K562 (cell line): ENCODE measurements around the gene ABCC1. TPM values are rescaled to one million over a fixed set of nuclear protein-coding genes. Genes with fewer than 3 reads are reported as not detected.
A peak's percentile ranks its signal among the peaks of the same experiment; 100 is the strongest.

ENCODE experiments used
- ADNP ChIP-seq: fragments of 200-800 bp; sonication (Bioruptor generic); IDR thresholded peaks from 2 replicates; pipeline ENCODE4 v1.6.1; 2016; ENCODE audit warnings: missing genetic modification characterization, missing compliant biosample characterization
- GABPA ChIP-seq: fragments of 200-800 bp; sonication (Bioruptor generic); conservative IDR thresholded peaks from 2 replicates; pipeline ENCODE4 v1.6.1; 2016; ENCODE audit warnings: low read depth, missing genetic modification characterization, missing compliant biosample characterization
- HDAC3 ChIP-seq: fragments of 450-650 bp; IDR thresholded peaks from 2 replicates; pipeline ENCODE4 v1.6.1; 2018; ENCODE audit warnings: borderline replicate concordance, mild to moderate bottlenecking, moderate library complexity; ENCODE audit not compliant: partially characterized antibody
- NELFE ChIP-seq: IDR thresholded peaks from 2 replicates; pipeline ENCODE4 v1.6.1; 2011; ENCODE audit warnings: mild to moderate bottlenecking; ENCODE audit not compliant: insufficient read depth, insufficient read length
- NR2F6 ChIP-seq: fragments of 450-650 bp; formaldehyde crosslinking; IDR thresholded peaks from 2 replicates; pipeline ENCODE4 v1.4.0; 2020; ENCODE audit warnings: mild to moderate bottlenecking
- PML ChIP-seq: IDR thresholded peaks from 2 replicates; pipeline ENCODE4 v1.6.1; 2012; ENCODE audit warnings: low read length, inconsistent platforms
- POLR2H ChIP-seq: IDR thresholded peaks from 2 replicates; pipeline ENCODE4 v1.6.1; 2016; ENCODE audit warnings: missing genetic modification characterization, low read depth, mild to moderate bottlenecking, control low read depth, missing compliant biosample characterization, moderate library complexity
- SREBF1 ChIP-seq: fragments of 150-350 bp; IDR thresholded peaks from 2 replicates; pipeline ENCODE4 v1.6.1; 2014; ENCODE audit warnings: antibody characterized with exemption, low read depth, low read length, borderline replicate concordance
- ZNF41 ChIP-seq: fragments of 250-450 bp; sonication (Bioruptor Pico); conservative IDR thresholded peaks from 2 replicates; pipeline ENCODE4 v1.4.0; 2020; ENCODE audit warnings: mild to moderate bottlenecking
- polyA plus RNA-seq, 8 experiments: library from polyadenylated mRNA; depleted of rRNA in 4 of 8; stranded (reverse) in 5 of 8; unstranded in 3 of 8; fragments of >200 nt; fragmentation: Nextera tagmentation in 2 of 8; fragmentation: Illumina TruSeq in 1 of 8; extraction: Ambion mirVana in 2 of 8; extraction: Trizol in 1 of 8; gene quantifications; 2 replicates each; pipeline versions ENCODE4 v1.2.1 to v1.2.3, GENCODE V29; 2011 to 2014; ENCODE audit warnings: inconsistent platforms in 1 of 8, missing spikeins in 1 of 8
- total RNA-seq, 7 experiments: library from RNA; depleted of rRNA in 6 of 7; stranded (reverse); fragments of >200 nt in 6 of 7; fragmentation: Illumina TruSeq in 2 of 7; extraction: Trizol in 2 of 7; gene quantifications; 2 replicates each; pipeline versions ENCODE4 v1.2.1 to v1.2.3, GENCODE V29; 2011 to 2021; ENCODE audit warnings: low replicate concordance in 1 of 7
- TF ChIP-seq, protein P1 (sequence below), 2 experiments: fragments of 450-650 bp; IDR thresholded peaks; 2 replicates each; pipeline ENCODE4 v1.6.1; 2018; ENCODE audit warnings: mild to moderate bottlenecking in 2 of 2, low read depth in 1 of 2; ENCODE audit not compliant: partially characterized antibody in 2 of 2
- TF ChIP-seq, protein P2 (sequence below): fragments of 450-650 bp; IDR thresholded peaks from 2 replicates; pipeline ENCODE4 v1.6.1; 2016; ENCODE audit warnings: missing biosample characterization, missing genetic modification characterization
- TF ChIP-seq, protein P3 (sequence below): fragments of 450-650 bp; formaldehyde crosslinking; IDR thresholded peaks from 2 replicates; pipeline ENCODE4 v1.4.0; 2022; ENCODE audit warnings: mild to moderate bottlenecking, moderate library complexity
- TF ChIP-seq, protein P4 (sequence below): fragments of 450-650 bp; IDR thresholded peaks from 2 replicates; pipeline ENCODE4 v1.6.1; 2017; ENCODE audit warnings: mild to moderate bottlenecking, moderate library complexity
- TF ChIP-seq, protein P5 (sequence below), 3 experiments: fragments of 200-800 bp in 1 of 3; sonication (Bioruptor generic) in 1 of 3; sonication (generic) in 1 of 3; formaldehyde crosslinking in 1 of 3; IDR thresholded peaks; 2 replicates each; pipeline versions ENCODE4 v1.6.1 to v1.8.0; 2016 to 2022; ENCODE audit warnings: mild to moderate bottlenecking in 2 of 3, missing compliant biosample characterization in 2 of 3, missing genetic modification characterization in 2 of 3, missing genetic modification reagents in 1 of 3
- TF ChIP-seq, protein P6 (sequence below): fragments of 450-650 bp; IDR thresholded peaks from 2 replicates; pipeline ENCODE4 v1.6.1; 2016
- TF ChIP-seq, protein P7 (sequence below): fragments of 450-650 bp; formaldehyde crosslinking; IDR thresholded peaks from 2 replicates; pipeline ENCODE4 v1.4.0; 2020; ENCODE audit warnings: mild to moderate bottlenecking, moderate library complexity

The ABCC1 gene
- total and polyA plus RNA-seq, 9 of the 15 experiments (the other 6 are each of a cell fraction or from before 2014, with no cell fraction given) = 3.9 to 41.6 (median 10.0) TPM

DNA sequence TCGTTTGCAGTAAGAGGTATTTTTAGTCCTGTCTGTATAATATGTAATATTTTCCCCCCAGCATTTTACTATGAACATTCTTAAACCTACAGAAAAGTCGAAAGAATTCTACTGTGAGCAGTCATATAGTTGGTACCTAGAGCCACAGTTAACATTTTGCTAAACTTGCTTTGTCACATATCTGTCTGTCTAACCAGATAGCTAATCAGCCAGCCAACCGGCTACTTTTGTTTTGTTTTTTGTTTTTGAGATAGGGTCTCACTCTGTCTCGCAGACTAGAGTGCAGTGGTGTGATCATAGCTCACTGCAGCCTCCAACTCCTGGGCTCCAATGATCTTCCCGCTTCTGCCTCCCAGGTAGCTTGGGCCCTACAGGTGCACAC, 73.3 kb downstream of the ABCC1 start (continued):
- TF ChIP-seq, protein P1, sequence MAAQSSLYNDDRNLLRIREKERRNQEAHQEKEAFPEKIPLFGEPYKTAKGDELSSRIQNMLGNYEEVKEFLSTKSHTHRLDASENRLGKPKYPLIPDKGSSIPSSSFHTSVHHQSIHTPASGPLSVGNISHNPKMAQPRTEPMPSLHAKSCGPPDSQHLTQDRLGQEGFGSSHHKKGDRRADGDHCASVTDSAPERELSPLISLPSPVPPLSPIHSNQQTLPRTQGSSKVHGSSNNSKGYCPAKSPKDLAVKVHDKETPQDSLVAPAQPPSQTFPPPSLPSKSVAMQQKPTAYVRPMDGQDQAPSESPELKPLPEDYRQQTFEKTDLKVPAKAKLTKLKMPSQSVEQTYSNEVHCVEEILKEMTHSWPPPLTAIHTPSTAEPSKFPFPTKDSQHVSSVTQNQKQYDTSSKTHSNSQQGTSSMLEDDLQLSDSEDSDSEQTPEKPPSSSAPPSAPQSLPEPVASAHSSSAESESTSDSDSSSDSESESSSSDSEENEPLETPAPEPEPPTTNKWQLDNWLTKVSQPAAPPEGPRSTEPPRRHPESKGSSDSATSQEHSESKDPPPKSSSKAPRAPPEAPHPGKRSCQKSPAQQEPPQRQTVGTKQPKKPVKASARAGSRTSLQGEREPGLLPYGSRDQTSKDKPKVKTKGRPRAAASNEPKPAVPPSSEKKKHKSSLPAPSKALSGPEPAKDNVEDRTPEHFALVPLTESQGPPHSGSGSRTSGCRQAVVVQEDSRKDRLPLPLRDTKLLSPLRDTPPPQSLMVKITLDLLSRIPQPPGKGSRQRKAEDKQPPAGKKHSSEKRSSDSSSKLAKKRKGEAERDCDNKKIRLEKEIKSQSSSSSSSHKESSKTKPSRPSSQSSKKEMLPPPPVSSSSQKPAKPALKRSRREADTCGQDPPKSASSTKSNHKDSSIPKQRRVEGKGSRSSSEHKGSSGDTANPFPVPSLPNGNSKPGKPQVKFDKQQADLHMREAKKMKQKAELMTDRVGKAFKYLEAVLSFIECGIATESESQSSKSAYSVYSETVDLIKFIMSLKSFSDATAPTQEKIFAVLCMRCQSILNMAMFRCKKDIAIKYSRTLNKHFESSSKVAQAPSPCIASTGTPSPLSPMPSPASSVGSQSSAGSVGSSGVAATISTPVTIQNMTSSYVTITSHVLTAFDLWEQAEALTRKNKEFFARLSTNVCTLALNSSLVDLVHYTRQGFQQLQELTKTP (IDR thresholded peaks at IDR 0.05; ENCODE audit: low read depth in 1 of 2, partially characterized antibody in 2 of 2) = peak in 1 of 2 experiments; percentile 11
- TF ChIP-seq, protein P2, sequence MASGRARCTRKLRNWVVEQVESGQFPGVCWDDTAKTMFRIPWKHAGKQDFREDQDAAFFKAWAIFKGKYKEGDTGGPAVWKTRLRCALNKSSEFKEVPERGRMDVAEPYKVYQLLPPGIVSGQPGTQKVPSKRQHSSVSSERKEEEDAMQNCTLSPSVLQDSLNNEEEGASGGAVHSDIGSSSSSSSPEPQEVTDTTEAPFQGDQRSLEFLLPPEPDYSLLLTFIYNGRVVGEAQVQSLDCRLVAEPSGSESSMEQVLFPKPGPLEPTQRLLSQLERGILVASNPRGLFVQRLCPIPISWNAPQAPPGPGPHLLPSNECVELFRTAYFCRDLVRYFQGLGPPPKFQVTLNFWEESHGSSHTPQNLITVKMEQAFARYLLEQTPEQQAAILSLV = no peak
- no peak for TF ChIP-seq NELFE
- no peak for TF ChIP-seq ZNF41 (CRISPR knock-in tag)
- TF ChIP-seq, protein P3, sequence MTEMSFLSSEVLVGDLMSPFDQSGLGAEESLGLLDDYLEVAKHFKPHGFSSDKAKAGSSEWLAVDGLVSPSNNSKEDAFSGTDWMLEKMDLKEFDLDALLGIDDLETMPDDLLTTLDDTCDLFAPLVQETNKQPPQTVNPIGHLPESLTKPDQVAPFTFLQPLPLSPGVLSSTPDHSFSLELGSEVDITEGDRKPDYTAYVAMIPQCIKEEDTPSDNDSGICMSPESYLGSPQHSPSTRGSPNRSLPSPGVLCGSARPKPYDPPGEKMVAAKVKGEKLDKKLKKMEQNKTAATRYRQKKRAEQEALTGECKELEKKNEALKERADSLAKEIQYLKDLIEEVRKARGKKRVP (CRISPR knock-in tag) = no peak
- TF ChIP-seq, protein P4, sequence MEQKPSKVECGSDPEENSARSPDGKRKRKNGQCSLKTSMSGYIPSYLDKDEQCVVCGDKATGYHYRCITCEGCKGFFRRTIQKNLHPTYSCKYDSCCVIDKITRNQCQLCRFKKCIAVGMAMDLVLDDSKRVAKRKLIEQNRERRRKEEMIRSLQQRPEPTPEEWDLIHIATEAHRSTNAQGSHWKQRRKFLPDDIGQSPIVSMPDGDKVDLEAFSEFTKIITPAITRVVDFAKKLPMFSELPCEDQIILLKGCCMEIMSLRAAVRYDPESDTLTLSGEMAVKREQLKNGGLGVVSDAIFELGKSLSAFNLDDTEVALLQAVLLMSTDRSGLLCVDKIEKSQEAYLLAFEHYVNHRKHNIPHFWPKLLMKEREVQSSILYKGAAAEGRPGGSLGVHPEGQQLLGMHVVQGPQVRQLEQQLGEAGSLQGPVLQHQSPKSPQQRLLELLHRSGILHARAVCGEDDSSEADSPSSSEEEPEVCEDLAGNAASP = no peak
- TF ChIP-seq PML = no peak
- TF ChIP-seq, protein P5, sequence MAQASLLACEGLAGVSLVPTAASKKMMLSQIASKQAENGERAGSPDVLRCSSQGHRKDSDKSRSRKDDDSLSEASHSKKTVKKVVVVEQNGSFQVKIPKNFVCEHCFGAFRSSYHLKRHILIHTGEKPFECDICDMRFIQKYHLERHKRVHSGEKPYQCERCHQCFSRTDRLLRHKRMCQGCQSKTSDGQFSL (CRISPR knock-in tag; IDR thresholded peaks at IDR 0.05) = no peak
- TF ChIP-seq, protein P5 (tag; IDR thresholded peaks at IDR 0.05) = no peak
- TF ChIP-seq GABPA (tag) = no peak
- TF ChIP-seq NR2F6 (CRISPR knock-in tag) = no peak
- no peak for TF ChIP-seq ADNP (tag)
- peak; percentile 64; the same call in 1 of the 2 replicates for TF ChIP-seq POLR2H (tag)
- peak; percentile 18; the same call in 1 of the 2 replicates for TF ChIP-seq SREBF1
- TF ChIP-seq, protein P6, sequence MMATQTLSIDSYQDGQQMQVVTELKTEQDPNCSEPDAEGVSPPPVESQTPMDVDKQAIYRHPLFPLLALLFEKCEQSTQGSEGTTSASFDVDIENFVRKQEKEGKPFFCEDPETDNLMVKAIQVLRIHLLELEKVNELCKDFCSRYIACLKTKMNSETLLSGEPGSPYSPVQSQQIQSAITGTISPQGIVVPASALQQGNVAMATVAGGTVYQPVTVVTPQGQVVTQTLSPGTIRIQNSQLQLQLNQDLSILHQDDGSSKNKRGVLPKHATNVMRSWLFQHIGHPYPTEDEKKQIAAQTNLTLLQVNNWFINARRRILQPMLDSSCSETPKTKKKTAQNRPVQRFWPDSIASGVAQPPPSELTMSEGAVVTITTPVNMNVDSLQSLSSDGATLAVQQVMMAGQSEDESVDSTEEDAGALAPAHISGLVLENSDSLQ = peak; percentile 71
- TF ChIP-seq, protein P7, sequence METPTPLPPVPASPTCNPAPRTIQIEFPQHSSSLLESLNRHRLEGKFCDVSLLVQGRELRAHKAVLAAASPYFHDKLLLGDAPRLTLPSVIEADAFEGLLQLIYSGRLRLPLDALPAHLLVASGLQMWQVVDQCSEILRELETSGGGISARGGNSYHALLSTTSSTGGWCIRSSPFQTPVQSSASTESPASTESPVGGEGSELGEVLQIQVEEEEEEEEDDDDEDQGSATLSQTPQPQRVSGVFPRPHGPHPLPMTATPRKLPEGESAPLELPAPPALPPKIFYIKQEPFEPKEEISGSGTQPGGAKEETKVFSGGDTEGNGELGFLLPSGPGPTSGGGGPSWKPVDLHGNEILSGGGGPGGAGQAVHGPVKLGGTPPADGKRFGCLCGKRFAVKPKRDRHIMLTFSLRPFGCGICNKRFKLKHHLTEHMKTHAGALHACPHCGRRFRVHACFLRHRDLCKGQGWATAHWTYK (CRISPR knock-in tag) = no peak
- peak; percentile 82 for TF ChIP-seq HDAC3
